ENCODE results near the gene HMGCS2.
"Not testable (repeated sequence)": the region's sequence is repeated elsewhere in the genome, so short reads cannot be mapped to it uniquely, and the experiment has no call there.

Gene HMGCS2

GRCh38 chr1:119713749-119714456 lies 54.8 kb downstream of the HMGCS2 start:
- in situ Hi-C loops (cut with HindIII; ENCODE audit: low sequenced_read_pairs), result no loop called here
- H3K4me3 ChIP-seq (ENCODE audit: low read depth, low read length), result peak overlapping the region; percentile 0
- TF ChIP-seq, protein P1, sequence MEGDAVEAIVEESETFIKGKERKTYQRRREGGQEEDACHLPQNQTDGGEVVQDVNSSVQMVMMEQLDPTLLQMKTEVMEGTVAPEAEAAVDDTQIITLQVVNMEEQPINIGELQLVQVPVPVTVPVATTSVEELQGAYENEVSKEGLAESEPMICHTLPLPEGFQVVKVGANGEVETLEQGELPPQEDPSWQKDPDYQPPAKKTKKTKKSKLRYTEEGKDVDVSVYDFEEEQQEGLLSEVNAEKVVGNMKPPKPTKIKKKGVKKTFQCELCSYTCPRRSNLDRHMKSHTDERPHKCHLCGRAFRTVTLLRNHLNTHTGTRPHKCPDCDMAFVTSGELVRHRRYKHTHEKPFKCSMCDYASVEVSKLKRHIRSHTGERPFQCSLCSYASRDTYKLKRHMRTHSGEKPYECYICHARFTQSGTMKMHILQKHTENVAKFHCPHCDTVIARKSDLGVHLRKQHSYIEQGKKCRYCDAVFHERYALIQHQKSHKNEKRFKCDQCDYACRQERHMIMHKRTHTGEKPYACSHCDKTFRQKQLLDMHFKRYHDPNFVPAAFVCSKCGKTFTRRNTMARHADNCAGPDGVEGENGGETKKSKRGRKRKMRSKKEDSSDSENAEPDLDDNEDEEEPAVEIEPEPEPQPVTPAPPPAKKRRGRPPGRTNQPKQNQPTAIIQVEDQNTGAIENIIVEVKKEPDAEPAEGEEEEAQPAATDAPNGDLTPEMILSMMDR (IDR thresholded peaks at IDR 0.05; ENCODE audit: low read depth, low read length, missing control alignments), result no peak
- DNase-seq (ENCODE audit: low read depth), result no peak

GRCh38 chr1:119713039-119713748 lies 55.5 kb downstream of the HMGCS2 start:
- in situ Hi-C loops (cut with HindIII; ENCODE audit: low sequenced_read_pairs), result no loop called here
- peak overlapping the region; percentile 83 for H3K4me3 ChIP-seq (ENCODE audit: low read depth, low read length)
- TF ChIP-seq, protein P1 (IDR thresholded peaks at IDR 0.05; ENCODE audit: low read depth, low read length, missing control alignments), result no peak
- no peak for DNase-seq (ENCODE audit: low read depth)

- peak; percentile 49 for DNase-seq (ENCODE audit: low read depth)
- TF ChIP-seq, protein P1 (IDR thresholded peaks at IDR 0.05; ENCODE audit: low read depth, low read length, missing control alignments), result no peak
- peak overlapping the region; percentile 83 for H3K4me3 ChIP-seq (ENCODE audit: low read depth, low read length)
- in situ Hi-C loops (cut with HindIII; ENCODE audit: low sequenced_read_pairs), result no loop called here
Observed at GRCh38 chr1:119712342-119713038, 56.2 kb downstream of the HMGCS2 start.

DNA sequence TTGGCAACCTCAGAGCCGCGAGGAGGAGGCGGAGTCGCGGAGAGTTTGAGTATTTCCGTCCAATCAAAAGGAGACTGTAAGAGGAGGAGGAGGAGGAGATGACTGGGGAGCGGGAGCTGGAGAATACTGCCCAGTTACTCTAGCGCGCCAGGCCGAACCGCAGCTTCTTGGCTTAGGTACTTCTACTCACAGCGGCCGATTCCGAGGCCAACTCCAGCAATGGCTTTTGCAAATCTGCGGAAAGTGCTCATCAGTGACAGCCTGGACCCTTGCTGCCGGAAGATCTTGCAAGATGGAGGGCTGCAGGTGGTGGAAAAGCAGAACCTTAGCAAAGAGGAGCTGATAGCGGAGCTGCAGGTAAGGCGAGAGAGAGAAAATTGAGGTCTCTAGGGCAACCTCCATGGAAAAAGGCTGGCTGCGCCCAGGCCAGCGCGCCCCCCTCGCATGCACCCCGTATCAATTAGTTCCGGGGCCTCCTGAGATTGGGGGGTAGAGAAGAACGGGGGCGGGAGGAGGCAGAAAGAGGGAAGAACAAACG lies 56.8 kb downstream of the HMGCS2 start, which contains the start of gene PHGDH:
Gene PHGDH (plus strand): TSS at position 131 of the 538 bp plus-strand sequence. CDS start 89 bp downstream, at position 220.
- peak within 1 kb of the TSS; percentile 83 for H3K4me3 ChIP-seq (ENCODE audit: low read depth, low read length)
- in situ Hi-C loops (cut with HindIII; ENCODE audit: low sequenced_read_pairs), result no loop called here
- TF ChIP-seq, protein P1 (IDR thresholded peaks at IDR 0.05; ENCODE audit: low read depth, low read length, missing control alignments), result no peak
- DNase-seq (ENCODE audit: low read depth), result peak; percentile 80

GRCh38 chr1:119711356-119711803 lies 57.3 kb downstream of the HMGCS2 start:
- DNase-seq (ENCODE audit: low read depth); in situ Hi-C loops (cut with HindIII; ENCODE audit: low sequenced_read_pairs): not testable (repeated sequence)
- peak overlapping the region; percentile 83 for H3K4me3 ChIP-seq (ENCODE audit: low read depth, low read length)

- in situ Hi-C loops (cut with HindIII; ENCODE audit: low sequenced_read_pairs); H3K4me3 ChIP-seq (ENCODE audit: low read depth, low read length); DNase-seq (ENCODE audit: low read depth): not testable (repeated sequence)
Observed at GRCh38 chr1:119706599-119706998, 62.1 kb downstream of the HMGCS2 start.

GRCh38 chr1:119703666-119704450 lies 64.8 kb downstream of the HMGCS2 start:
- no peak for DNase-seq (ENCODE audit: low read depth)
- in situ Hi-C loops (cut with HindIII; ENCODE audit: low sequenced_read_pairs), result no loop called here
- TF ChIP-seq, protein P1 (IDR thresholded peaks at IDR 0.05; ENCODE audit: low read depth, low read length, missing control alignments), result no peak
- no peak overlapping the region for H3K4me3 ChIP-seq (ENCODE audit: low read depth, low read length)
